HepG2 (cell line): ENCODE results near the gene CCDC124. TPM values are rescaled to one million over a fixed set of nuclear protein-coding genes. Genes with fewer than 3 reads are reported as not detected.

Source experiments
- ATAC-seq: fragments of 200-7000 bp; cut with Tn5 transposase; 3 replicates; pipeline ENCODE4 v1.9.1; 2020; ENCODE audit warnings: mild to moderate bottlenecking, moderate library complexity
- BruUV-seq: library from RNA; stranded (reverse); fragments of 400-500 nt; replicated peaks from 2 replicates; lab custom pipeline; 2021; lab: Mats Ljungman, UMichigan
- CTCF ChIA-PET: fragments of 300-600 bp; formaldehyde crosslinking; extraction: SDS; loops from one replicate; lab custom pipeline; 2021; ENCODE audit warnings: low total read pairs, inconsistent platforms, low intra/inter-chr PET ratio; lab: Yijun Ruan, JAX
- POLR2A ChIA-PET: fragments of 350-600 bp; sonication (Branson Sonifier 250); formaldehyde crosslinking; loops from one replicate; lab custom pipeline; 2020; ENCODE audit warnings: antibody characterized with exemption, inconsistent platforms; lab: Yijun Ruan, JAX
- DNase-seq: peaks from one replicate; pipeline ENCODE4 v3.0.0-alpha.2; 2015; ENCODE audit warnings: low spot score
- FAIRE-seq: peaks from 3 replicates; lab custom pipeline; 2011; peaks lifted over from hg19 to GRCh38; lab: Jason Lieb, UNC
- H2AFZ ChIP-seq: one replicate; pipeline ENCODE4 v1.6.1; 2011; ENCODE audit warnings: low read length, inconsistent platforms
- H3K27ac ChIP-seq: fragments of 300-600 bp; 3 replicates; pipeline ENCODE4 v1.8.0; 2011; ENCODE audit warnings: mixed run types, mild to moderate bottlenecking, mixed read lengths, low read length, inconsistent platforms; ENCODE audit not compliant: insufficient read depth; ENCODE audit errors: extremely low read length
- H3K27me3 ChIP-seq, 2 experiments: fragments of 200-600 bp in 1 of 2; 2 replicates in 1 of 2; 3 replicates in 1 of 2; pipeline versions ENCODE4 v1.6.0 to v1.8.0; 2011; ENCODE audit warnings: low read length in 2 of 2, mild to moderate bottlenecking in 2 of 2, moderate library complexity in 2 of 2, inconsistent platforms in 1 of 2; ENCODE audit not compliant: insufficient read depth in 2 of 2, control insufficient read depth in 1 of 2
- H3K36me3 ChIP-seq, 2 experiments: fragments of 200-600 bp in 1 of 2; replicated peaks in 1 of 2; 2 replicates in 1 of 2; 3 replicates in 1 of 2; pipeline versions ENCODE4 v1.5.1 to v1.8.0; 2011; ENCODE audit warnings: low read length in 2 of 2, inconsistent platforms in 1 of 2; ENCODE audit not compliant: insufficient read depth in 2 of 2, control insufficient read depth in 1 of 2
- H3K4me1 ChIP-seq: 2 replicates; pipeline ENCODE4 v1.5.1; 2012; ENCODE audit warnings: low read length, inconsistent platforms; ENCODE audit not compliant: insufficient read depth
- H3K4me2 ChIP-seq: 2 replicates; pipeline ENCODE4 v1.6.0; 2011; ENCODE audit warnings: low read depth, low read length, inconsistent platforms
- H3K4me3 ChIP-seq, 3 experiments: fragments of 200-600 bp in 1 of 3; sonication (generic), shearing (Covaris generic) in 1 of 3; replicated peaks in 1 of 3; 2 replicates each; pipeline ENCODE4 v1.5.1; 2011 to 2016; ENCODE audit warnings: low read length in 3 of 3, inconsistent platforms in 2 of 3, low read depth in 2 of 3, mild to moderate bottlenecking in 2 of 3, control low read depth in 1 of 3, mixed read lengths in 1 of 3; ENCODE audit not compliant: insufficient read depth in 1 of 3
- H3K79me2 ChIP-seq: one replicate; pipeline ENCODE4 v1.6.1; 2011; ENCODE audit warnings: low read length, inconsistent platforms; ENCODE audit not compliant: insufficient read depth
- H3K9ac ChIP-seq: 2 replicates; pipeline ENCODE4 v1.6.0; 2011; ENCODE audit warnings: mild to moderate bottlenecking, low read depth, low read length, inconsistent platforms; ENCODE audit not compliant: insufficient read depth
- H3K9me3 ChIP-seq: 2 replicates; pipeline ENCODE4 v1.5.1; 2012; ENCODE audit warnings: mild to moderate bottlenecking, low read length
- H4K20me1 ChIP-seq: 2 replicates; pipeline ENCODE4 v1.6.0; 2011; ENCODE audit warnings: inconsistent platforms, mild to moderate bottlenecking, low read length, moderate library complexity; ENCODE audit not compliant: insufficient read depth
- ARHGAP35 ChIP-seq: sonication (generic); formaldehyde crosslinking; IDR thresholded peaks from 2 replicates; pipeline ENCODE4 v1.9.0; 2022; ENCODE audit warnings: mild to moderate bottlenecking, inconsistent platforms, moderate library complexity, missing genetic modification reagents, borderline replicate concordance
- FOXC1 ChIP-seq: sonication (generic); formaldehyde crosslinking; IDR thresholded peaks from 2 replicates; pipeline ENCODE4 v1.8.0; 2022; ENCODE audit warnings: mild to moderate bottlenecking, missing genetic modification reagents, borderline replicate concordance
- HNRNPLL ChIP-seq: fragments of 200-400 bp; formaldehyde crosslinking; IDR thresholded peaks from 2 replicates; pipeline ENCODE4 v1.6.1; 2017; ENCODE audit warnings: mild to moderate bottlenecking, low read depth, low read length; ENCODE audit not compliant: poor library complexity, severe bottlenecking
- MAFF ChIP-seq: IDR thresholded peaks from 2 replicates; pipeline ENCODE4 v1.6.1; 2011; ENCODE audit warnings: low read depth, low read length, improper control_type of control experiment
- TP53 ChIP-seq: sonication (generic); formaldehyde crosslinking; conservative IDR thresholded peaks from 2 replicates; pipeline ENCODE4 v1.4.0; 2020; ENCODE audit warnings: missing genetic modification reagents
- ZNF281 ChIP-seq: sonication (generic); formaldehyde crosslinking; IDR thresholded peaks from 2 replicates; pipeline ENCODE4 v1.4.0; 2020; ENCODE audit warnings: missing genetic modification reagents, borderline replicate concordance
- ZNF350 ChIP-seq: sonication (generic); formaldehyde crosslinking; IDR thresholded peaks from 2 replicates; pipeline ENCODE4 v1.4.0; 2020; ENCODE audit warnings: mild to moderate bottlenecking, low read depth, missing genetic modification reagents, borderline replicate concordance
- ZNF451 ChIP-seq: sonication (generic); formaldehyde crosslinking; IDR thresholded peaks from 2 replicates; pipeline ENCODE4 v1.5.0; 2020; ENCODE audit warnings: mild to moderate bottlenecking, missing genetic modification reagents
- ZNF530 ChIP-seq: sonication (generic); formaldehyde crosslinking; IDR thresholded peaks from 2 replicates; pipeline ENCODE4 v1.5.0; 2020; ENCODE audit warnings: low read depth, mild to moderate bottlenecking, missing genetic modification reagents
- ZNF569 ChIP-seq: sonication (generic); formaldehyde crosslinking; IDR thresholded peaks from 2 replicates; pipeline ENCODE4 v1.5.0; 2020; ENCODE audit warnings: mild to moderate bottlenecking, missing genetic modification reagents, moderate library complexity, borderline replicate concordance
- ZNF776 ChIP-seq: sonication (generic); formaldehyde crosslinking; IDR thresholded peaks from 2 replicates; pipeline ENCODE4 v1.4.0; 2020; ENCODE audit warnings: mild to moderate bottlenecking, missing genetic modification reagents
- ZNF781 ChIP-seq: sonication (generic); formaldehyde crosslinking; IDR thresholded peaks from 2 replicates; pipeline ENCODE4 v1.5.1; 2020; ENCODE audit warnings: borderline replicate concordance, mild to moderate bottlenecking, missing genetic modification reagents; ENCODE audit errors: not compliant biosample characterization
- WGBS: methylation state at CpG from one replicate; pipeline ENCODE4 v1.1.6; 2017; ENCODE audit warnings: low lambda C conversion rate; 5-methylcytosine and 5-hydroxymethylcytosine counted together
- in situ Hi-C: cut with HindIII; loops from 2 replicates; pipeline ENCODE4 v1.10.0; 2017; ENCODE audit warnings: low pct_unique_long_range_greater_than_20kb; ENCODE audit not compliant: extremely low pct_ligation_motif_present
- intact Hi-C: fragments of 100-400 bp; cut with micrococcal nuclease; formaldehyde crosslinking; loops from one replicate; pipeline ENCODE4 v1.10.0; 2022; ENCODE audit not compliant: unreplicated experiment
- polyA plus RNA-seq, 8 experiments: library from polyadenylated mRNA; depleted of rRNA in 3 of 8; stranded (reverse) in 7 of 8; unstranded in 1 of 8; fragments of >200 nt; fragmentation: Illumina TruSeq in 4 of 8; extraction: Trizol in 4 of 8; gene quantifications; 2 replicates each; pipeline versions ENCODE4 v1.2.1 to v1.2.3, GENCODE V29; 2011 to 2016; ENCODE audit warnings: low read depth in 4 of 8, missing spikeins in 1 of 8, mixed read lengths in 1 of 8; ENCODE audit not compliant: insufficient read depth in 1 of 8
- total RNA-seq, 5 experiments: library from RNA; depleted of rRNA; stranded (reverse); fragments of >200 nt; fragmentation: Illumina TruSeq; extraction: Trizol; gene quantifications; 2 replicates each; pipeline ENCODE4 v1.2.3, GENCODE V29; 2016; ENCODE audit warnings: low read depth in 1 of 5
- TF ChIP-seq, protein P1 (sequence below): sonication (generic); formaldehyde crosslinking; IDR thresholded peaks from 2 replicates; pipeline ENCODE4 v1.5.1; 2020; ENCODE audit warnings: mild to moderate bottlenecking, moderate library complexity, missing genetic modification reagents
- TF ChIP-seq, protein P2 (sequence below): sonication (generic); formaldehyde crosslinking; IDR thresholded peaks from 2 replicates; pipeline ENCODE4 v1.4.0; 2020; ENCODE audit warnings: missing genetic modification reagents

The CCDC124 gene
- total and polyA plus RNA-seq, 2 of the 13 experiments (the other 11 are each of a cell fraction or from before 2014, with no cell fraction given): 14.9 to 20.3 TPM

DNA sequence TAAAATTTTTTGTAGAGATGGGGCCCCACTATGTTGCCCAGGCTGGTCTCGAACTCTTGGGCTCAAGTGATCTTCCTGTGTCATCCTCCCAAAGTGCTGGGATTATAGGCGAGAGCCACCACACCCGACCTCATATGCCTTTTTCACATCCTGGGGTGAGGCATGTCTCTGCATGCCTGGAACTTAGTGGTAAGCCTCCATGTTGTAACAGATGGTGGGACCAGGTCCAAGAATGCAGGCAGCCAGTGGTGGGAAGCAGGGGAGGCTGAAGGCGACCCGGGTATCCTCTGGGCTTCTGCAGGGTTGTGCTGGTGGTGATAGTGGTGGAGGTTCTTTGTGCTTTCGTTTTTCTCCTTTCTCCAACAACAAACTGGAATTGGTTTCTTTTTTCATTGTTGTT lies 30.1 kb upstream of the CCDC124 start:
- no peak overlapping the region for H3K4me2 ChIP-seq
- H3K9ac ChIP-seq: no peak overlapping the region
- ChIA-PET POLR2A (no interaction called here), CTCF (no interaction called here)
- H3K4me3 ChIP-seq: no peak overlapping the region
- no peaks in the 10 kb centered on the region for H3K79me2 ChIP-seq
- FAIRE-seq: no peak
- H3K9me3 ChIP-seq: peaks cover 2% of the 10 kb centered on the region; the same call in 1 of the 2 replicates
- no peaks in the 10 kb centered on the region for H3K4me1 ChIP-seq
- no peaks in the 10 kb centered on the region for H3K36me3 ChIP-seq
- intact Hi-C loops: no loop called here
- no peak overlapping the region for H3K27ac ChIP-seq
- no peak for ATAC-seq
- in situ Hi-C loops: no loop called here
- no peak for DNase-seq
- no peaks in the 10 kb centered on the region for H4K20me1 ChIP-seq
- no TSS peak for BruUV-seq
- no peaks in the 10 kb centered on the region; a peak in 1 of 5 replicates for H3K27me3 ChIP-seq
- no peak overlapping the region for H2AFZ ChIP-seq
- 5% methylated on average over 6 of the region's 6 CpGs for WGBS
- TF ChIP-seq ZNF530 (CRISPR knock-in tag): no peak
- no peak for TF ChIP-seq ARHGAP35 (CRISPR knock-in tag)
- TF ChIP-seq HNRNPLL: no peak
- TF ChIP-seq, protein P1, sequence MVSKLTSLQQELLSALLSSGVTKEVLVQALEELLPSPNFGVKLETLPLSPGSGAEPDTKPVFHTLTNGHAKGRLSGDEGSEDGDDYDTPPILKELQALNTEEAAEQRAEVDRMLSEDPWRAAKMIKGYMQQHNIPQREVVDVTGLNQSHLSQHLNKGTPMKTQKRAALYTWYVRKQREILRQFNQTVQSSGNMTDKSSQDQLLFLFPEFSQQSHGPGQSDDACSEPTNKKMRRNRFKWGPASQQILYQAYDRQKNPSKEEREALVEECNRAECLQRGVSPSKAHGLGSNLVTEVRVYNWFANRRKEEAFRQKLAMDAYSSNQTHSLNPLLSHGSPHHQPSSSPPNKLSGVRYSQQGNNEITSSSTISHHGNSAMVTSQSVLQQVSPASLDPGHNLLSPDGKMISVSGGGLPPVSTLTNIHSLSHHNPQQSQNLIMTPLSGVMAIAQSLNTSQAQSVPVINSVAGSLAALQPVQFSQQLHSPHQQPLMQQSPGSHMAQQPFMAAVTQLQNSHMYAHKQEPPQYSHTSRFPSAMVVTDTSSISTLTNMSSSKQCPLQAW: no peak
- TF ChIP-seq ZNF281 (CRISPR knock-in tag): no peak
- TF ChIP-seq ZNF569 (CRISPR knock-in tag): no peak
- TF ChIP-seq MAFF: no peak
- TF ChIP-seq ZNF350 (CRISPR knock-in tag): no peak
- TF ChIP-seq ZNF781 (CRISPR knock-in tag): no peak
- TF ChIP-seq, protein P2, sequence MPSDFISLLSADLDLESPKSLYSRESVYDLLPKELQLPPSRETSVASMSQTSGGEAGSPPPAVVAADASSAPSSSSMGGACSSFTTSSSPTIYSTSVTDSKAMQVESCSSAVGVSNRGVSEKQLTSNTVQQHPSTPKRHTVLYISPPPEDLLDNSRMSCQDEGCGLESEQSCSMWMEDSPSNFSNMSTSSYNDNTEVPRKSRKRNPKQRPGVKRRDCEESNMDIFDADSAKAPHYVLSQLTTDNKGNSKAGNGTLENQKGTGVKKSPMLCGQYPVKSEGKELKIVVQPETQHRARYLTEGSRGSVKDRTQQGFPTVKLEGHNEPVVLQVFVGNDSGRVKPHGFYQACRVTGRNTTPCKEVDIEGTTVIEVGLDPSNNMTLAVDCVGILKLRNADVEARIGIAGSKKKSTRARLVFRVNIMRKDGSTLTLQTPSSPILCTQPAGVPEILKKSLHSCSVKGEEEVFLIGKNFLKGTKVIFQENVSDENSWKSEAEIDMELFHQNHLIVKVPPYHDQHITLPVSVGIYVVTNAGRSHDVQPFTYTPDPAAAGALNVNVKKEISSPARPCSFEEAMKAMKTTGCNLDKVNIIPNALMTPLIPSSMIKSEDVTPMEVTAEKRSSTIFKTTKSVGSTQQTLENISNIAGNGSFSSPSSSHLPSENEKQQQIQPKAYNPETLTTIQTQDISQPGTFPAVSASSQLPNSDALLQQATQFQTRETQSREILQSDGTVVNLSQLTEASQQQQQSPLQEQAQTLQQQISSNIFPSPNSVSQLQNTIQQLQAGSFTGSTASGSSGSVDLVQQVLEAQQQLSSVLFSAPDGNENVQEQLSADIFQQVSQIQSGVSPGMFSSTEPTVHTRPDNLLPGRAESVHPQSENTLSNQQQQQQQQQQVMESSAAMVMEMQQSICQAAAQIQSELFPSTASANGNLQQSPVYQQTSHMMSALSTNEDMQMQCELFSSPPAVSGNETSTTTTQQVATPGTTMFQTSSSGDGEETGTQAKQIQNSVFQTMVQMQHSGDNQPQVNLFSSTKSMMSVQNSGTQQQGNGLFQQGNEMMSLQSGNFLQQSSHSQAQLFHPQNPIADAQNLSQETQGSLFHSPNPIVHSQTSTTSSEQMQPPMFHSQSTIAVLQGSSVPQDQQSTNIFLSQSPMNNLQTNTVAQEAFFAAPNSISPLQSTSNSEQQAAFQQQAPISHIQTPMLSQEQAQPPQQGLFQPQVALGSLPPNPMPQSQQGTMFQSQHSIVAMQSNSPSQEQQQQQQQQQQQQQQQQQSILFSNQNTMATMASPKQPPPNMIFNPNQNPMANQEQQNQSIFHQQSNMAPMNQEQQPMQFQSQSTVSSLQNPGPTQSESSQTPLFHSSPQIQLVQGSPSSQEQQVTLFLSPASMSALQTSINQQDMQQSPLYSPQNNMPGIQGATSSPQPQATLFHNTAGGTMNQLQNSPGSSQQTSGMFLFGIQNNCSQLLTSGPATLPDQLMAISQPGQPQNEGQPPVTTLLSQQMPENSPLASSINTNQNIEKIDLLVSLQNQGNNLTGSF: no peak
- no peak for TF ChIP-seq FOXC1 (CRISPR knock-in tag)
- TF ChIP-seq ZNF451 (CRISPR knock-in tag): no peak
- TF ChIP-seq TP53: no peak
- TF ChIP-seq ZNF776: no peak
